ENCODE measurements around the gene NFKBIE. TPM values are rescaled to one million over a fixed set of nuclear protein-coding genes. Genes with fewer than 3 reads are reported as not detected.
A peak's percentile ranks its signal among the peaks of the same experiment; 100 is the strongest.

The NFKBIE gene
- total and polyA plus RNA-seq, 2 of the 13 experiments (the other 11 are each of a cell fraction or from before 2014, with no cell fraction given): 6.7 to 14.5 TPM

DNA sequence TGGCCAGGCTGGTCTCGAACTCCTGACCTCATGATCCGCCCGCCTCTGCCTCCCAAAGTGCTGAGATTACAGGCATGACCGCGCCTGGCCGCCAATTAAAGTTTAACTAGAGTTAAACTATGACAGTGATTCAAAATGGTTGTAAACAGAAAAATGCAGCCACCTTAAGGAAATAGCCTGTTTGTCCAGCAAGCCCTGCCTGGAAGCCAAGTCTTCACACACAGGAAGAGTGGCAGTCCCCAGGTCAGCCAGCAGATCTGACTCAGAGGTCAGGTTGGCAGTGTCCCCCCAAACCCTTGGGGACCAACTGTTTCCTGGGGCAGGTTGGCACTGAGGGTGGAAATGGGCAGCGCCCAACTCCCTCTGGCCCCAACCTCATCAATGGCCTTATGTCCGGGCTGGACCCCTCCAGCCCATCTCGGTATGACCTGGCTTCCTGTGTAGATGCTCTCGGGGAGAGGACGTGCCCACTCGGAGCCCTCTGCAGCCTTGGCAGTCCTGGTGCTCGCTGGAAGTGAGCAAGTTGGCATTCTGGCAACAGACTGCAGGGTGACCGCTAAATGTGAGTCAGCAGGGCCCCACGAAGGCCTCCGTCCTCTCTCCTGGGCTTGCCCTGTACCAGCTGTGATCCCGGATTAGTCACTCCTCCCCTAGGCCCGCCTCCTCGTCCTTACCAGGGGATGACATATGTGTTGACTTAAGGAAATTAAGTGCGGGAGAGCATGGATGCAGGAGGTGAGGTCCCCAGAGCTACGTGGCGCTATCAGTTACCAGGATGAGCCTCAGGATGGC is 28.1 kb downstream of the NFKBIE start (continued):
- TF ChIP-seq ZNF75D (CRISPR knock-in tag; IDR thresholded peaks at IDR 0.05; ENCODE audit: borderline replicate concordance): no peak
- TF ChIP-seq ZBTB8A (CRISPR knock-in tag; IDR thresholded peaks at IDR 0.05; ENCODE audit: borderline replicate concordance, low read depth): peak; percentile 19; the same call in 1 of the 2 replicates
- TF ChIP-seq, protein P1, sequence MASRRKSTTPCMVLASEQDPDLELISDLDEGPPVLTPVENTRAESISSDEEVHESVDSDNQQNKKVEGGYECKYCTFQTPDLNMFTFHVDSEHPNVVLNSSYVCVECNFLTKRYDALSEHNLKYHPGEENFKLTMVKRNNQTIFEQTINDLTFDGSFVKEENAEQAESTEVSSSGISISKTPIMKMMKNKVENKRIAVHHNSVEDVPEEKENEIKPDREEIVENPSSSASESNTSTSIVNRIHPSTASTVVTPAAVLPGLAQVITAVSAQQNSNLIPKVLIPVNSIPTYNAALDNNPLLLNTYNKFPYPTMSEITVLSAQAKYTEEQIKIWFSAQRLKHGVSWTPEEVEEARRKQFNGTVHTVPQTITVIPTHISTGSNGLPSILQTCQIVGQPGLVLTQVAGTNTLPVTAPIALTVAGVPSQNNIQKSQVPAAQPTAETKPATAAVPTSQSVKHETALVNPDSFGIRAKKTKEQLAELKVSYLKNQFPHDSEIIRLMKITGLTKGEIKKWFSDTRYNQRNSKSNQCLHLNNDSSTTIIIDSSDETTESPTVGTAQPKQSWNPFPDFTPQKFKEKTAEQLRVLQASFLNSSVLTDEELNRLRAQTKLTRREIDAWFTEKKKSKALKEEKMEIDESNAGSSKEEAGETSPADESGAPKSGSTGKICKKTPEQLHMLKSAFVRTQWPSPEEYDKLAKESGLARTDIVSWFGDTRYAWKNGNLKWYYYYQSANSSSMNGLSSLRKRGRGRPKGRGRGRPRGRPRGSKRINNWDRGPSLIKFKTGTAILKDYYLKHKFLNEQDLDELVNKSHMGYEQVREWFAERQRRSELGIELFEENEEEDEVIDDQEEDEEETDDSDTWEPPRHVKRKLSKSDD (CRISPR knock-in tag; IDR thresholded peaks at IDR 0.05; ENCODE audit: low read depth): no peak
- TF ChIP-seq KDM5B (CRISPR knock-in tag; IDR thresholded peaks at IDR 0.05; ENCODE audit: borderline replicate concordance): no peak
- TF ChIP-seq ZFP1 (CRISPR knock-in tag; IDR thresholded peaks at IDR 0.05): no peak
- no peak for TF ChIP-seq ZNF160 (CRISPR knock-in tag; IDR thresholded peaks at IDR 0.05)
- TF ChIP-seq, protein P2, sequence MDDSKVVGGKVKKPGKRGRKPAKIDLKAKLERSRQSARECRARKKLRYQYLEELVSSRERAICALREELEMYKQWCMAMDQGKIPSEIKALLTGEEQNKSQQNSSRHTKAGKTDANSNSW (CRISPR knock-in tag; IDR thresholded peaks at IDR 0.05; ENCODE audit: borderline replicate concordance): no peak
- TF ChIP-seq, protein P3, sequence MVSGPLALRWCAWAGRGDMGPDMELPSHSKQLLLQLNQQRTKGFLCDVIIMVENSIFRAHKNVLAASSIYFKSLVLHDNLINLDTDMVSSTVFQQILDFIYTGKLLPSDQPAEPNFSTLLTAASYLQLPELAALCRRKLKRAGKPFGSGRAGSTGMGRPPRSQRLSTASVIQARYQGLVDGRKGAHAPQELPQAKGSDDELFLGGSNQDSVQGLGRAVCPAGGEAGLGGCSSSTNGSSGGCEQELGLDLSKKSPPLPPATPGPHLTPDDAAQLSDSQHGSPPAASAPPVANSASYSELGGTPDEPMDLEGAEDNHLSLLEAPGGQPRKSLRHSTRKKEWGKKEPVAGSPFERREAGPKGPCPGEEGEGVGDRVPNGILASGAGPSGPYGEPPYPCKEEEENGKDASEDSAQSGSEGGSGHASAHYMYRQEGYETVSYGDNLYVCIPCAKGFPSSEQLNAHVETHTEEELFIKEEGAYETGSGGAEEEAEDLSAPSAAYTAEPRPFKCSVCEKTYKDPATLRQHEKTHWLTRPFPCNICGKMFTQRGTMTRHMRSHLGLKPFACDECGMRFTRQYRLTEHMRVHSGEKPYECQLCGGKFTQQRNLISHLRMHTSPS (CRISPR knock-in tag; IDR thresholded peaks at IDR 0.05; ENCODE audit: low read depth): peak; percentile 99
- TF ChIP-seq KAT2B (IDR thresholded peaks at IDR 0.05; ENCODE audit: borderline replicate concordance, low read depth, low read length): no peak
- peak; percentile 68; the same call in 1 of the 2 replicates for TF ChIP-seq ZNF510 (CRISPR knock-in tag; IDR thresholded peaks at IDR 0.05; ENCODE audit: low read depth)
- TF ChIP-seq, protein P4, sequence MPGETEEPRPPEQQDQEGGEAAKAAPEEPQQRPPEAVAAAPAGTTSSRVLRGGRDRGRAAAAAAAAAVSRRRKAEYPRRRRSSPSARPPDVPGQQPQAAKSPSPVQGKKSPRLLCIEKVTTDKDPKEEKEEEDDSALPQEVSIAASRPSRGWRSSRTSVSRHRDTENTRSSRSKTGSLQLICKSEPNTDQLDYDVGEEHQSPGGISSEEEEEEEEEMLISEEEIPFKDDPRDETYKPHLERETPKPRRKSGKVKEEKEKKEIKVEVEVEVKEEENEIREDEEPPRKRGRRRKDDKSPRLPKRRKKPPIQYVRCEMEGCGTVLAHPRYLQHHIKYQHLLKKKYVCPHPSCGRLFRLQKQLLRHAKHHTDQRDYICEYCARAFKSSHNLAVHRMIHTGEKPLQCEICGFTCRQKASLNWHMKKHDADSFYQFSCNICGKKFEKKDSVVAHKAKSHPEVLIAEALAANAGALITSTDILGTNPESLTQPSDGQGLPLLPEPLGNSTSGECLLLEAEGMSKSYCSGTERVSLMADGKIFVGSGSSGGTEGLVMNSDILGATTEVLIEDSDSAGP (CRISPR knock-in tag; IDR thresholded peaks at IDR 0.05; ENCODE audit: borderline replicate concordance): peak; percentile 87
- TF ChIP-seq, protein P5, sequence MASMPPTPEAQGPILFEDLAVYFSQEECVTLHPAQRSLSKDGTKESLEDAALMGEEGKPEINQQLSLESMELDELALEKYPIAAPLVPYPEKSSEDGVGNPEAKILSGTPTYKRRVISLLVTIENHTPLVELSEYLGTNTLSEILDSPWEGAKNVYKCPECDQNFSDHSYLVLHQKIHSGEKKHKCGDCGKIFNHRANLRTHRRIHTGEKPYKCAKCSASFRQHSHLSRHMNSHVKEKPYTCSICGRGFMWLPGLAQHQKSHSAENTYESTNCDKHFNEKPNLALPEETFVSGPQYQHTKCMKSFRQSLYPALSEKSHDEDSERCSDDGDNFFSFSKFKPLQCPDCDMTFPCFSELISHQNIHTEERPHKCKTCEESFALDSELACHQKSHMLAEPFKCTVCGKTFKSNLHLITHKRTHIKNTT (CRISPR knock-in tag; IDR thresholded peaks at IDR 0.05): no peak
- no peak for TF ChIP-seq TCF12 (IDR thresholded peaks at IDR 0.05)
- no peak for TF ChIP-seq TCF12 (CRISPR knock-in tag; IDR thresholded peaks at IDR 0.05)
- peak; percentile 96 for TF ChIP-seq PITX1 (CRISPR knock-in tag; IDR thresholded peaks at IDR 0.05)

All from HepG2 (cell line).